Right atrium auricular region (tissue), 2 donors: ENCODE results near the gene ZNF689. TPM values are rescaled to one million over a fixed set of nuclear protein-coding genes. Genes with fewer than 3 reads are reported as not detected.

Experiments
- DNase-seq: peaks from one replicate; pipeline ENCODE4 v3.0.0-alpha.2; 2019; ENCODE audit warnings: low spot score
- H3K27ac ChIP-seq, 2 donors: fragments of 200-600 bp; sonication (generic); 1 replicate in 1 of 2; 2 replicates in 1 of 2; pipeline ENCODE4 v1.5.1; 2016 to 2019
- H3K27me3 ChIP-seq, 2 donors: fragments of 200-600 bp; sonication (generic); one replicate each; pipeline versions ENCODE4 v1.5.1 to v1.6.0; 2017 to 2019
- H3K36me3 ChIP-seq: fragments of 200-600 bp; sonication (generic); one replicate; pipeline ENCODE4 v1.5.1; 2016
- H3K4me1 ChIP-seq, 2 donors: fragments of 200-600 bp; sonication (generic); one replicate each; pipeline versions ENCODE4 v1.5.1 to v1.6.0; 2017 to 2019
- H3K4me3 ChIP-seq, 2 donors: fragments of 200-600 bp; sonication (generic); 1 replicate in 1 of 2; 2 replicates in 1 of 2; pipeline ENCODE4 v1.5.1; 2017 to 2019; ENCODE audit warnings: mild to moderate bottlenecking in 1 of 2, moderate library complexity in 1 of 2
- H3K9me3 ChIP-seq, 2 donors: fragments of 200-600 bp; sonication (generic); one replicate each; pipeline ENCODE4 v1.5.1; 2019
- total RNA-seq, 2 donors: library from RNA; depleted of rRNA; stranded (reverse); fragments of >200 nt; gene quantifications; one replicate each; pipeline ENCODE4 v1.1.0, GENCODE V29; 2016
- TF ChIP-seq, protein P1 (sequence below), 2 donors: fragments of 200-600 bp; sonication (generic); IDR thresholded peaks; one replicate each; pipeline ENCODE4 v1.5.1; 2019; ENCODE audit warnings: antibody characterized with exemption in 2 of 2

The ZNF689 gene
- total RNA-seq, 2 donors from 2014 or later: 6.2 to 8.3 TPM

DNA sequence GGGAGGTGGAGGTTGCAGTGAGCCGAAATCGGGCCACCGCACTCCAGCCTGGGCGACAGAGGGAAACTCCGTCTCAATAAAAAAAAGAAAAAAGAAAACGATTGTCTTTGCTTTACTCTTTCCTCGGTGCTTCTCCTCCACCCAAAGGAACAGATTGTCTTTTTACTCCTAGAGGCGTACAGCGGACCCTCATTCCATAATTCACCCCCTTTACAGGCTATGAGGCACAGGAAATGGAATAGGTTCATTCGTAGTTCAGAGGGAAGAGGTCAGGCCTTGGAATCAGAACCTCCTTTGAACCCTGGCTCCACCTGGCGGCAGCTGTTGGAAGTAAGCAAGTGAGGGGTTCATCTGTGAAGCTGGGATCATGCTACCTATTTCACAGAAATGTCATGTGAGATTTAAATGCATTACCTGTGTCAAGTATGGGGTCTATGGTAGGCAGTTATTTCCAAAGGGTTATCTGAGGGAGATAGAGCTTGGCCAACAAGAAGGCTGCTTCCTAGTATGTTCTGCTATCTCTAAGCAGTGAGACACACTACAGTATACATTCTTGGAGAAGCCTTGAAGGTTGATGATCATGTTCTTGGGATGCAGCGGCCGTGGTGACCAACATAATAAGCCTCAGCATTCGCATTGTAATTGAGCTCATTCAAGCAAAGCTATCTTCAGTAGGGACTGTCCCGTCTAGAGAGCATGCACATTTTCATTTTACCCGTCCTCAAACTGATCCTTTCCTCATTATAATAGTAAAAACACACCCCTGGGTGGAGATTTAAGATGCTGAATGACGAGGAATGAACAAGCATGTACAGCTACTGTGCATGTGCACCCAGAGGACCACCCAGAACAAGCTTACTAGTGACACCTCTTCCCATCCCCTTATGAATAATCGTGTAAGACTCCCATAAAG, 18.7 kb upstream of the ZNF689 start:
- peaks cover 0 to 3% of the 10 kb centered on the region in 2 donors for H3K4me1 ChIP-seq
- TF ChIP-seq, protein P1, sequence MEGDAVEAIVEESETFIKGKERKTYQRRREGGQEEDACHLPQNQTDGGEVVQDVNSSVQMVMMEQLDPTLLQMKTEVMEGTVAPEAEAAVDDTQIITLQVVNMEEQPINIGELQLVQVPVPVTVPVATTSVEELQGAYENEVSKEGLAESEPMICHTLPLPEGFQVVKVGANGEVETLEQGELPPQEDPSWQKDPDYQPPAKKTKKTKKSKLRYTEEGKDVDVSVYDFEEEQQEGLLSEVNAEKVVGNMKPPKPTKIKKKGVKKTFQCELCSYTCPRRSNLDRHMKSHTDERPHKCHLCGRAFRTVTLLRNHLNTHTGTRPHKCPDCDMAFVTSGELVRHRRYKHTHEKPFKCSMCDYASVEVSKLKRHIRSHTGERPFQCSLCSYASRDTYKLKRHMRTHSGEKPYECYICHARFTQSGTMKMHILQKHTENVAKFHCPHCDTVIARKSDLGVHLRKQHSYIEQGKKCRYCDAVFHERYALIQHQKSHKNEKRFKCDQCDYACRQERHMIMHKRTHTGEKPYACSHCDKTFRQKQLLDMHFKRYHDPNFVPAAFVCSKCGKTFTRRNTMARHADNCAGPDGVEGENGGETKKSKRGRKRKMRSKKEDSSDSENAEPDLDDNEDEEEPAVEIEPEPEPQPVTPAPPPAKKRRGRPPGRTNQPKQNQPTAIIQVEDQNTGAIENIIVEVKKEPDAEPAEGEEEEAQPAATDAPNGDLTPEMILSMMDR (IDR thresholded peaks at IDR 0.05): peak; percentile 76 to 91
- H3K9me3 ChIP-seq: no peaks in the 10 kb centered on the region
- peak overlapping the region in 1 of 2 donors; percentile 26 for H3K4me3 ChIP-seq
- H3K27me3 ChIP-seq: no peaks in the 10 kb centered on the region
- H3K36me3 ChIP-seq: no peaks in the 10 kb centered on the region
- peak; percentile 90 for DNase-seq
- H3K27ac ChIP-seq: peak overlapping the region in 1 of 2 donors; percentile 47

DNA sequence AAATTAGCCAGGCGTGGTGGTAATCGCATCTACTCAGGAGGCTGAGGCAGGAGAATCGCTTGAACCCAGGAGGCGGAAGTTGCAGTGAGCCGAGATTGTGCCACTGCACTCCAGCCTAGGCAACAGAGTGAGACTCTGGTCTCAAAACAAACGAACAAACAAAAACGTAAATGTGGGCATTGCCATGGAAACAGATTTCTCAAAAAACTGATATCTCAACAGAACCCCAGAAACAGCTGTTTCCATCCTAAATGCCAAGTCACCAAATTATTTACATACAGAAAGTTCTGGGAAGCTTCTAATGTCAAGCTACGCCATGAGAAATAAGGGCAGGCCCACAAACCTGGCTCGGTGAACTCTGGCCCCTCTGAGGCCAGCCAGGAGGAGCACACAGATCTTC, 16.0 kb upstream of the ZNF689 start:
- DNase-seq: no peak
- TF ChIP-seq, protein P1 (IDR thresholded peaks at IDR 0.05): no peak
- Histone ChIP-seq H3K27me3 (no peaks in the 10 kb centered on the region), H3K9me3 (no peaks in the 10 kb centered on the region), H3K27ac (no peak overlapping the region), H3K36me3 (no peaks in the 10 kb centered on the region), H3K4me1 (peaks cover 0 to 3% of the 10 kb centered on the region in 2 donors), H3K4me3 (no peak overlapping the region)

DNA sequence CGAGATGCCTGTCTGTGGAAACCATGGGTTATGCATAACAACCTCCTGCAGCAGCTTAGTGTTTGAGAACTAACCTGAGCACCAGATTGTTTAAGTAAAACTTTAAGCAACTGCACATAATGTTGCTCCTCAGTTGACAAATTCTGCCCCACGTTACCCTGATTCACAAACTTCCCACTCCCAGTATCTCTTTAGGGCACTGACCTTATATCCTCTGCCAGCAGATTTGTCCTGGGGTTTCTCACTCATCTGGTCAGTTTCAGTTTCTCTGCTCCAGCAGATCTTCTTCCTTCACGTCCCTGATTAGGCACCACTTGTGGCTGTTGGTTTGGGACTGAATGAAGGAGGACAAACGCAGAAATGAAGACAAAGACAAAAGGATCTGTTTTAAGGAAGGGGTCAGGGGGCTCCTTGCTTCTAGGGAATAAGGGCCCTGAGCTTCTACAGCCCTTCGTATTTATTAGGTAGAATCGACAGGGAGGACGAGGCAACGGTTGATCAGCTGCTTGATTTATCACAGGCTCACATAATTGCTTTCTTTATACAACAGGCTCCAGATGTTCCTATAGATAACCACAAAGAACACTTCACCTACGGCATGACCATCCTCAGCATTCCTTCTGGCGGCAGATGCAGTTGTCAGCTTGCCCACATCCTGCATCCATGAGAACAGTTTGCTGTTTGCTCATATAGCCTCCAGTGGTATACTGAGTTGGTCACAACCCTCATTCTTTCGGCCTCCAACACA, 13.5 kb upstream of the ZNF689 start:
- Histone ChIP-seq H3K36me3 (no peaks in the 10 kb centered on the region), H3K27ac (no peak overlapping the region), H3K4me1 (peaks cover 0 to 3% of the 10 kb centered on the region in 2 donors), H3K4me3 (no peak overlapping the region), H3K9me3 (no peaks in the 10 kb centered on the region), H3K27me3 (no peaks in the 10 kb centered on the region)
- no peak for DNase-seq
- TF ChIP-seq, protein P1 (IDR thresholded peaks at IDR 0.05): no peak

DNA sequence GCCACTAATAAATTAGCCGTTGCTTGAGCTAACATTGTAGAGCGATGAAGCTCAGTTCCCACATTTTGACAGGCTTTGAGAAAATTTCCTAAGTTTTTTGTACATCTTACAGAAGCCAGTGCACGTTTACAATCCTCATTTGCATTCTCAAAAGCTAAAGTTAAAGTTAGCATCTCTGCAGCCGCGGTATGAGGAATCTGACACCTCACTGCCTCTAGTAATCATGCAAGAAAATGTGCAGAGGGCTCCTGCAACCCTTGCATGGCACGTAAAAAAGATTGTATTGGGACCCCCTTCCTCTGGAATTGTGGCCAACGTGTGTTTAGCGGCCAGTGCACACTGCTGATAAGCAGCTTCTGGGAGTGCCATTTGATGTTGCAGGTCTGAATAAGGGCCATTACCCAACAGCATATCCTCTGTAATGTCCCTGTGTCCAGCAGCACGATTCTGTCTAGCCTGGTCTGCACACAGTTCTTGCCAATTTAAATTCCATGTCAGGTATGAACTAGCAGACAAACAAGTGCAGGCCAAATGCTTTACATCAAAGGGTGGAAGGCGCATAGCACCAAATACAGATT, 12.4 kb upstream of the ZNF689 start:
- TF ChIP-seq, protein P1 (IDR thresholded peaks at IDR 0.05): no peak
- Histone ChIP-seq H3K27me3 (no peaks in the 10 kb centered on the region), H3K36me3 (no peaks in the 10 kb centered on the region)

DNA sequence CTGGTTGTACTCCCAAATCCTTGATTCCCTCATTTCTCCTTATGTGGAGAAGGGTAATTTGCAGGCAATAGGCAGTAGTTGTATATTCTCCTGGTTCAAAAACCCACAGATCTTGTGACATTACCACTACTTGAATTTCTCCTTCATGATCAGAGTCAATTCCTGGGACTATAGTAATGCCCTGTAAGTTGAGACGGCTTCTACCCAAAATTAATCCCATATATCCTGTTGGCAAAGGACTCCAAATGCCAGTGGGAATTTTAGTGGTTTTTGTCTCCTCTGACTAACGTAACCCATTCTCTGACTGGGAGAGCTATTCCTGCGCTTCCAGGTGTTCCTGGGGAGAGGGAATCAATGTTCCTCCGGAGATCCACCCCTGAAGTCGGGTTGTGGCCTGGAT, 11.6 kb upstream of the ZNF689 start:
- no peaks in the 10 kb centered on the region for H3K4me1 ChIP-seq
- no peak overlapping the region for H3K27ac ChIP-seq
- TF ChIP-seq, protein P1 (IDR thresholded peaks at IDR 0.05): no peak
- H3K9me3 ChIP-seq: no peaks in the 10 kb centered on the region
- no peaks in the 10 kb centered on the region for H3K27me3 ChIP-seq
- no peak overlapping the region for H3K4me3 ChIP-seq
- H3K36me3 ChIP-seq: no peaks in the 10 kb centered on the region
- no peak for DNase-seq

More for the DNA sequence above, 12.4 kb upstream of the ZNF689 start:
- no peak overlapping the region for H3K4me3 ChIP-seq
- H3K27ac ChIP-seq: no peak overlapping the region
- no peaks in the 10 kb centered on the region for H3K9me3 ChIP-seq
- no peaks in the 10 kb centered on the region for H3K4me1 ChIP-seq
- DNase-seq: no peak
